PFSK-1 (cell line): ENCODE data around the gene NDUFV1.
A peak's percentile ranks its signal among the peaks of the same experiment; 100 is the strongest.

Experiments used
- POLR2AphosphoS5 ChIP-seq: IDR thresholded peaks from 2 replicates; pipeline ENCODE4 v1.6.1; 2012; ENCODE audit warnings: low read depth, mild to moderate bottlenecking, control low read depth, low read length, moderate library complexity
- REST ChIP-seq, 2 experiments: IDR thresholded peaks; 2 replicates each; pipeline versions ENCODE4 v1.6.1 to v1.8.0; 2011 to 2012; ENCODE audit warnings: low read depth in 2 of 2, low read length in 2 of 2, control low read depth in 1 of 2, inconsistent platforms in 1 of 2, mild to moderate bottlenecking in 1 of 2, moderate library complexity in 1 of 2; ENCODE audit not compliant: insufficient read depth in 1 of 2
- TAF1 ChIP-seq: IDR thresholded peaks from 2 replicates; pipeline ENCODE4 v1.6.1; 2012; ENCODE audit warnings: low read length, control low read depth, borderline replicate concordance; ENCODE audit not compliant: insufficient read depth

- no peak for TF ChIP-seq POLR2AphosphoS5
- TF ChIP-seq REST (IDR thresholded peaks at IDR 0.05; ENCODE audit: insufficient read depth in 1 of 2, low read depth in 2 of 2, low read length in 2 of 2): 0 out of 4 replicates have a peak, but pooled peaks of 1 of the 2 experiments have one; percentile 17
- TF ChIP-seq TAF1: no peak
Observed at GRCh38 chr11:67562963-67563704, 43.6 kb upstream of the NDUFV1 start.
